Measurements from ENCODE around the gene PLA2G5. TPM values are rescaled to one million over a fixed set of nuclear protein-coding genes. Genes with fewer than 3 reads are reported as not detected.

PLA2G5 gene
- polyA plus RNA-seq, 1 donor (not counting 4 experiments of a cell fraction or from before 2014, with no cell fraction given) = 0.16 TPM

- Histone ChIP-seq H3K9me1 (ENCODE audit: control insufficient read depth, extremely low read depth, insufficient read depth, low read length) (no peaks in the 10 kb centered on the region), H2AFZ (ENCODE audit: control insufficient read depth, low read length) (no peak overlapping the region), H3K9me3 (ENCODE audit: control insufficient read depth, low read depth, low read length) (no peaks in the 10 kb centered on the region), H4K20me1 (ENCODE audit: control insufficient read depth, extremely low read depth, insufficient read depth, low read length) (no peaks in the 10 kb centered on the region), H3K4me3 (ENCODE audit: control insufficient read depth in 2 of 3, extremely low read depth in 1 of 3, insufficient read depth in 2 of 3, low read depth in 1 of 3, low read length in 3 of 3) (no peak overlapping the region), H3K79me2 (ENCODE audit: control insufficient read depth, insufficient read depth, low read length) (no peaks in the 10 kb centered on the region), H3K4me2 (ENCODE audit: control insufficient read depth, extremely low read depth, insufficient read depth, low read depth, low read length) (no peak overlapping the region), H3K9ac (ENCODE audit: control insufficient read depth, extremely low read depth, insufficient read depth, low read length) (no peak overlapping the region), H3K27me3 (ENCODE audit: control insufficient read depth, extremely low read depth, insufficient read depth, low read length) (peaks cover 38% of the 10 kb centered on the region), H3K4me1 (ENCODE audit: control insufficient read depth, extremely low read depth, insufficient read depth, low read length) (no peaks in the 10 kb centered on the region), H3K27ac (ENCODE audit: control insufficient read depth, insufficient read depth, low read length) (no peak overlapping the region), H3K36me3 (ENCODE audit: control insufficient read depth in 2 of 2, extremely low read depth in 1 of 2, insufficient read depth in 2 of 2, low read length in 2 of 2) (no peaks in the 10 kb centered on the region)
- FAIRE-seq = no peak
- TF ChIP-seq CTCF (optimal IDR thresholded peaks at IDR 0.05 in 1 of 3, IDR thresholded peaks at IDR 0.05 in 1 of 3, conservative IDR thresholded peaks at IDR 0.05 in 1 of 3; ENCODE audit: extremely low read depth in 1 of 3, insufficient read depth in 2 of 3, low read length in 3 of 3) = no peak
- TF ChIP-seq EZH2 (IDR thresholded peaks at IDR 0.05; ENCODE audit: low read length) = no peak
- no peak for DNase-seq (ENCODE audit: low read depth, low spot score)
- dilution Hi-C loops (cut with MboI; ENCODE audit: extremely low pct_ligation_motif_present, low sequenced_read_pairs) = no loop called here
These were observed 6.2 kb downstream of the PLA2G5 start for GRCh38 chr1:20076223-20076622.

GRCh38 chr1:20076710-20077461 lies 6.9 kb downstream of the PLA2G5 start:
- no peak for FAIRE-seq
- no peaks in the 10 kb centered on the region for H3K36me3 ChIP-seq (ENCODE audit: control insufficient read depth in 2 of 2, extremely low read depth in 1 of 2, insufficient read depth in 2 of 2, low read length in 2 of 2)
- TF ChIP-seq EZH2 (IDR thresholded peaks at IDR 0.05; ENCODE audit: low read length) (no peak), CTCF (optimal IDR thresholded peaks at IDR 0.05 in 1 of 3, IDR thresholded peaks at IDR 0.05 in 1 of 3, conservative IDR thresholded peaks at IDR 0.05 in 1 of 3; ENCODE audit: extremely low read depth in 1 of 3, insufficient read depth in 2 of 3, low read length in 3 of 3) (no peak)
- no peaks in the 10 kb centered on the region for H3K9me3 ChIP-seq (ENCODE audit: control insufficient read depth, low read depth, low read length)
- H2AFZ ChIP-seq (ENCODE audit: control insufficient read depth, low read length) = no peak overlapping the region
- dilution Hi-C loops (cut with MboI; ENCODE audit: extremely low pct_ligation_motif_present, low sequenced_read_pairs) = no loop called here
- H3K27me3 ChIP-seq (ENCODE audit: control insufficient read depth, extremely low read depth, insufficient read depth, low read length) = peaks cover 38% of the 10 kb centered on the region
- no peak for DNase-seq (ENCODE audit: low read depth, low spot score)
- no peaks in the 10 kb centered on the region for H3K4me1 ChIP-seq (ENCODE audit: control insufficient read depth, extremely low read depth, insufficient read depth, low read length)
- H3K9ac ChIP-seq (ENCODE audit: control insufficient read depth, extremely low read depth, insufficient read depth, low read length) = no peak overlapping the region
- H4K20me1 ChIP-seq (ENCODE audit: control insufficient read depth, extremely low read depth, insufficient read depth, low read length) = no peaks in the 10 kb centered on the region
- no peaks in the 10 kb centered on the region for H3K9me1 ChIP-seq (ENCODE audit: control insufficient read depth, extremely low read depth, insufficient read depth, low read length)
- H3K27ac ChIP-seq (ENCODE audit: control insufficient read depth, insufficient read depth, low read length) = no peak overlapping the region
- H3K4me3 ChIP-seq (ENCODE audit: control insufficient read depth in 2 of 3, extremely low read depth in 1 of 3, insufficient read depth in 2 of 3, low read depth in 1 of 3, low read length in 3 of 3) = no peak overlapping the region
- no peaks in the 10 kb centered on the region for H3K79me2 ChIP-seq (ENCODE audit: control insufficient read depth, insufficient read depth, low read length)
- no peak overlapping the region for H3K4me2 ChIP-seq (ENCODE audit: control insufficient read depth, extremely low read depth, insufficient read depth, low read depth, low read length)

All from keratinocyte (primary cell).